ENCODE data around the gene SUSD1.

DNA sequence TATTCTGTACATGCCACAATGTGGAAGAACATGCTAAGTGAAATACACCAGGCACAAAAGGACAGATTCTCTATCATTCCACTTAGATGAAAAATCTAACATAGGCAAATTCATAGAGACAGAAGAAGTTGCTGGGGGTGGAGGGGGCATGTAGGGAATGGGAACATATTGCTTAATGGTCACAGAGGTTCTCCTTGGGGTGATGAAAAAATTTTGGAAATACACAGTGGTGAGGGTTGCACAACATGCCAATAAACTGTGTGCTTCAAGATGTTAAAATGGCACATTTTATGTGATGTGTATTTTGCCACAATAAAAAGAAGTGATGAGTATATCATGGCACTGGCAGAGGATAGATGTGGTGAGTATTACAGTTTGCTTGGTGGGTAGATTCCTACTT is 111.9 kb downstream of the SUSD1 start:
- TF ChIP-seq, protein P1, sequence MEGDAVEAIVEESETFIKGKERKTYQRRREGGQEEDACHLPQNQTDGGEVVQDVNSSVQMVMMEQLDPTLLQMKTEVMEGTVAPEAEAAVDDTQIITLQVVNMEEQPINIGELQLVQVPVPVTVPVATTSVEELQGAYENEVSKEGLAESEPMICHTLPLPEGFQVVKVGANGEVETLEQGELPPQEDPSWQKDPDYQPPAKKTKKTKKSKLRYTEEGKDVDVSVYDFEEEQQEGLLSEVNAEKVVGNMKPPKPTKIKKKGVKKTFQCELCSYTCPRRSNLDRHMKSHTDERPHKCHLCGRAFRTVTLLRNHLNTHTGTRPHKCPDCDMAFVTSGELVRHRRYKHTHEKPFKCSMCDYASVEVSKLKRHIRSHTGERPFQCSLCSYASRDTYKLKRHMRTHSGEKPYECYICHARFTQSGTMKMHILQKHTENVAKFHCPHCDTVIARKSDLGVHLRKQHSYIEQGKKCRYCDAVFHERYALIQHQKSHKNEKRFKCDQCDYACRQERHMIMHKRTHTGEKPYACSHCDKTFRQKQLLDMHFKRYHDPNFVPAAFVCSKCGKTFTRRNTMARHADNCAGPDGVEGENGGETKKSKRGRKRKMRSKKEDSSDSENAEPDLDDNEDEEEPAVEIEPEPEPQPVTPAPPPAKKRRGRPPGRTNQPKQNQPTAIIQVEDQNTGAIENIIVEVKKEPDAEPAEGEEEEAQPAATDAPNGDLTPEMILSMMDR (optimal IDR thresholded peaks at IDR 0.05 in 1 of 3, IDR thresholded peaks at IDR 0.05 in 1 of 3, conservative IDR thresholded peaks at IDR 0.05 in 1 of 3; ENCODE audit: extremely low read depth in 1 of 3, insufficient read depth in 2 of 3, low read length in 3 of 3), result no peak
- no peak for TF ChIP-seq EZH2 (IDR thresholded peaks at IDR 0.05; ENCODE audit: low read length)

All from keratinocyte (primary cell).